Fibroblast of pulmonary artery (primary cell): ENCODE measurements around the gene EPB41.

ENCODE experiments used
- DNase-seq: peaks from one replicate; pipeline ENCODE4 v3.0.0-alpha.2; 2010; ENCODE audit warnings: low read depth
- H3K4me3 ChIP-seq: replicated peaks from 2 replicates; pipeline ENCODE4 v1.5.1; 2011; ENCODE audit warnings: low read depth, mild to moderate bottlenecking, control low read depth, low read length, moderate library complexity
- TF ChIP-seq, protein P1 (sequence below): IDR thresholded peaks from 2 replicates; pipeline ENCODE4 v1.5.1; 2011; ENCODE audit warnings: mild to moderate bottlenecking, control low read depth, low read length, inconsistent platforms; ENCODE audit errors: missing control alignments

The EPB41 gene

DNA sequence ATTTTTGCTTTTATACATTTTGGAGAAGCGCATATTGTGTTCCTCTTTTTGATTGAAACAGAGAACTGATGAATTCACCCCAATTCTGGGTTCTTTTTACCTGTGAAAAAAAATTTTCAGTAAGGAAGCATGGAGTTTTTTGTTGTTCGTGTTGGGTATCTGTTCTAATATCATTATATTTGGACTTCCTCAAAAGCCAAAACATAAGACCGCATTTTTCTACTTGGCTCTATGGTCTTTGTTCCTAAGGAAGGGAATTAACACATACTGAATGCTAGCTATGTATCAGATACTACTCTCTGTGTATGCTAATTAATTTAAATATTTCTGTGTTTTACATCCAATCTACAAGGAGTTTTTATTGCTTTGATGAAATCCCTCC is 12.9 kb downstream of the EPB41 start:
- DNase-seq: no peak
- TF ChIP-seq, protein P1, sequence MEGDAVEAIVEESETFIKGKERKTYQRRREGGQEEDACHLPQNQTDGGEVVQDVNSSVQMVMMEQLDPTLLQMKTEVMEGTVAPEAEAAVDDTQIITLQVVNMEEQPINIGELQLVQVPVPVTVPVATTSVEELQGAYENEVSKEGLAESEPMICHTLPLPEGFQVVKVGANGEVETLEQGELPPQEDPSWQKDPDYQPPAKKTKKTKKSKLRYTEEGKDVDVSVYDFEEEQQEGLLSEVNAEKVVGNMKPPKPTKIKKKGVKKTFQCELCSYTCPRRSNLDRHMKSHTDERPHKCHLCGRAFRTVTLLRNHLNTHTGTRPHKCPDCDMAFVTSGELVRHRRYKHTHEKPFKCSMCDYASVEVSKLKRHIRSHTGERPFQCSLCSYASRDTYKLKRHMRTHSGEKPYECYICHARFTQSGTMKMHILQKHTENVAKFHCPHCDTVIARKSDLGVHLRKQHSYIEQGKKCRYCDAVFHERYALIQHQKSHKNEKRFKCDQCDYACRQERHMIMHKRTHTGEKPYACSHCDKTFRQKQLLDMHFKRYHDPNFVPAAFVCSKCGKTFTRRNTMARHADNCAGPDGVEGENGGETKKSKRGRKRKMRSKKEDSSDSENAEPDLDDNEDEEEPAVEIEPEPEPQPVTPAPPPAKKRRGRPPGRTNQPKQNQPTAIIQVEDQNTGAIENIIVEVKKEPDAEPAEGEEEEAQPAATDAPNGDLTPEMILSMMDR: no peak
- no peak overlapping the region for H3K4me3 ChIP-seq

DNA sequence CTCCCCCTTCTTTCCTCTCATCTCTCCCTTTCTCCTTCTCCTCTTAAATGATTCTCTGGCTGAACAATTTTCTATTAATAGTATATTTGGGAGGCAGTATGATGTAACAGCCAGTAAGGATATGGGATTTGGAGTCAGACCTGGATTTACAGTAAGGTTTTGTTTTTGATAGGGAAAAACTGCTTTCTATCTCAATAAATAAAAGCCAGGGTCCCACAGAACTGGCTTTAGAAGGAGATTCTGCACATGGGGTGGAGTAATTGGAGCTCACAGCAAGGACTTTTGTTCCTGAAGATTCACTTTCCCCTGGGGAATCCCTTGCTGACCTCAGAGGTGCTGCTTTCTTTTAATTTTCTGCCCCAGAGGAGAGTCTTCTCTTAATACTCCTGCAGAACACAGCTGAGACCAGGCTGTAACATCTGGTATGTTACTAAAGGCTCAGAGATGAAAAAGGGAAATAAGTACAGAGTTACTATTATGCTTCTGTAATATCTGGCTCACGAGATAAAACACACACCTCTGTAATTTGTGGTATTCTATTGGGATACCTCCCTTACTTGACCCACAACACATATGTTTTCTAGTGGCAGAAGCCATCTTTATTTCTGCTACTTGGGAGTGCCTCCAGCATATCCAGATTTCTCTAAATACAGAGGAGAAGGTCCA is 13.4 kb downstream of the EPB41 start:
- TF ChIP-seq, protein P1: no peak
- peak; percentile 44 for DNase-seq
- no peak overlapping the region for H3K4me3 ChIP-seq

DNA sequence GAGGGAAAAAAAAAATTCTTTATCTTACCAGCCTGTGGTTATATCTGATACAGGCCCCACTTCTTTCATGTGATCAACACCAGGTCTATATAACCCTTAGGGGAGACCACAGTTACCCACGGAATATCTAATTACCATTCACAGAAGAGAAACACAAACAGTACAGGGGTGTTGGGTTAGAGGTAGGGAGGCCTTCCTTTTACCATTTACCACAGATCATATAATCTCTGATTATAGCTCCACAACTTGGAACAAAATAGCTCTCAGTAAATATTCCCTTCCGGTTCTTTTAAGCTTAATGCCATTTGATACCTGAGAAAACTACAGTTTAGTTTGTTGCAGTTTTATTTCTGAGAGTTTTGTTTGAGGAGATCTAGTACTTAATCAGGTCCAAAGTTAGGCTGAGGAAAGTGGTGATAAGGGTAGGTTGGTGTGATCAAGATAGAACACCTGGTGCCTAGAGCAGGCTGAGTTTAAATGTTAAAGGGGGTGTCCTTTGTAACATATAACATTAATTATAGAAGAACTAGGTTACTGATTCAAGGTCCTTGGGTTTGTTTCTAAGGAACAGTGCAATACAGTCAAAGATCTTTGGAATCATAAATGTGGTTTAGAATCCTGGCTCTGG is 14.1 kb downstream of the EPB41 start:
- TF ChIP-seq, protein P1: no peak
- no peak overlapping the region for H3K4me3 ChIP-seq
- DNase-seq: no peak

DNA sequence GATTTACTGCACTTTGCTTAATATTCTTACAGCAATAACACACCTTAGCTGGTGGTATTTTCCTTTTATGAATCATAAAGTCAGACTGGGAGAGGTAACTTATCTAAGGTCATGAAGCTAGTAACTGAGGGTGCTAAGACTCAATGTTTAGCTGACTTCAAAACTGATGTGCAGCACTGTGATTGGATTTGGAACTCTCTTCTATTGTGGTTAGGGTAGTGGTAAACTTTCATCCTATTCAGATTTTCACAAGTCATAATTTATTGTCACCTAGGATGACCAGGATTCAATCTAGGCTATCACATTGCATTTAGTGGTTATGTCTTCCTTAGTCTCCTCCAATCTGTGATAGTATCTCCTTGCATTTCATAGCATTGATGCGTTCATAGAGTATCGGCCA is 18.9 kb downstream of the EPB41 start:
- DNase-seq: no peak
- TF ChIP-seq, protein P1: no peak
- no peak overlapping the region for H3K4me3 ChIP-seq

DNA sequence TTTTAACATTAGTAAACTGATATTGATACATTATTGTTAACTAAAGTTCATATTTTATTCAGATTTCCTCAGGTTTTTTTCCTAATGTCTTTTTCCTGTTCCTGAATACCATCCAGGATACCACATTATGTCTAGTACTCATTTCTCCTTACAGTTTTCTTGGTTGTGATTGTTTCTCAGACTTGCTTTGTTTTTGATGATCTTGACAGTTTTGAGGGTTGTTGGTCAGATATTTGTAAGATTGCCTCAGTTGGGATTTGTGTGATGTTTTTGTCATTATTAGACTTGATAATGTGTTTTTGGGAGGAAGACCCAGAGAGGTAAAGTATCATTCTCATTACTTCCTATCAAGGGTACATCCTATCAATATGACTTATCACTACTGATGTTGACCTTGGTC is 19.5 kb downstream of the EPB41 start:
- no peak for DNase-seq
- TF ChIP-seq, protein P1: no peak
- no peak overlapping the region for H3K4me3 ChIP-seq

DNA sequence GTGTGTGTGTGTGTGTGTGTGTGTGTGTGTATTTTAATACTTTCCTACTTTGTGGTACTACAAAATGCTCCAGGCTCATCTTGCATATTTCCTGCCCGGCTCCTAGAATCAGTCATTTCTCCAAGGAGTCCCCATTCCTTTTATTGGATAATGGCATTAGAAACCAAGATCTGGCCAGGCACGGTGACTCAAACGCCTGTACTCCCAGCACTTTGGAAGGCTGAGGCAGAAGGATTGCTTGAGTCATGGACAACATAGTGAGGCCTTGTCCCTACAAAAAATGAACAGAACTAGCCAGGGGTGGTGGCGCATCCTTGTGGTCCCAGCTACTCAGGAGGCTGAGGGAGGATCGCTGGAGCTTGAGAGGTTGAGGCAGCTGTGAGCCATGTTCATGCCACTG is 20.3 kb downstream of the EPB41 start:
- TF ChIP-seq, protein P1: no peak
- DNase-seq: no peak
- no peak overlapping the region for H3K4me3 ChIP-seq

DNA sequence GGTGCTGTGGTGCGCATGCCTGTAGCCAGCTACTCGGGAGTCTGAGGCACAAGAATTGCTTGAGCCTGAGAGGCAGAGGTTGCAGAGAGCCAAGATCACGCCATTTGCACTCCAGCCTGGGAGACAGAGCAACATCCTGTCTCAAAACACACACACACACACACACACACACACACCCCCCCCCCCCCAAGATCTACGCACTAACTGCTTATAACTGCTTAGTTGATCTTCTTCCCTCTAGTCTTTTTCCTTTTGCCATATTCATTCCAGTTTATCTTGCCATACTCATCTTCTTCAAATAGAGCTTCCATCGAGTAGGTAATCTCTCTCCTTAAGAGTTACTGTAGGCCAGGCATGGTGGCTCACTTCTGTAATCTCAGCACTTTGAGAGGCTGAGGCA is 20.9 kb downstream of the EPB41 start:
- no peak for DNase-seq
- TF ChIP-seq, protein P1: no peak
- H3K4me3 ChIP-seq: no peak overlapping the region
